Mesenchymal stem cell (in vitro differentiated cells and primary cell): ENCODE measurements around the gene TFR2.

Experiments
- DNase-seq: peaks from one replicate; pipeline ENCODE4 v3.0.0-alpha.2; 2013
- H2AFZ ChIP-seq: one replicate; pipeline ENCODE4 v1.6.1; 2013; ENCODE audit warnings: low read depth, mild to moderate bottlenecking, control low read depth, inconsistent platforms, low read length, moderate library complexity
- H2AK5ac ChIP-seq: 2 replicates; pipeline ENCODE4 v1.6.1; 2013; ENCODE audit warnings: low read length, moderate library complexity, mild to moderate bottlenecking, inconsistent platforms; ENCODE audit not compliant: severe bottlenecking
- H2BK120ac ChIP-seq: one replicate; pipeline ENCODE4 v1.6.1; 2013; ENCODE audit warnings: low read depth, mild to moderate bottlenecking, inconsistent platforms, low read length, moderate library complexity
- H2BK12ac ChIP-seq, 2 experiments: one replicate each; pipeline ENCODE4 v1.6.1; 2013; ENCODE audit warnings: inconsistent platforms in 2 of 2, low read length in 2 of 2, mild to moderate bottlenecking in 2 of 2, moderate library complexity in 2 of 2, control low read depth in 1 of 2
- H2BK15ac ChIP-seq: one replicate; pipeline ENCODE4 v1.6.1; 2013; ENCODE audit warnings: mild to moderate bottlenecking, low read depth, inconsistent platforms; ENCODE audit not compliant: poor library complexity, severe bottlenecking
- H2BK5ac ChIP-seq: 2 replicates; pipeline ENCODE4 v1.6.1; 2013; ENCODE audit warnings: low read depth, mild to moderate bottlenecking, low read length, control low read depth, inconsistent platforms; ENCODE audit not compliant: poor library complexity, severe bottlenecking
- H3K14ac ChIP-seq, 2 experiments: one replicate each; pipeline ENCODE4 v1.6.1; 2013; ENCODE audit warnings: inconsistent platforms in 2 of 2, low read length in 2 of 2, control low read depth in 1 of 2, mild to moderate bottlenecking in 1 of 2, moderate library complexity in 1 of 2
- H3K18ac ChIP-seq, 2 experiments: one replicate each; pipeline ENCODE4 v1.6.1; 2013; ENCODE audit warnings: inconsistent platforms in 2 of 2, low read length in 2 of 2, control low read depth in 1 of 2, low read depth in 1 of 2, mild to moderate bottlenecking in 1 of 2
- H3K23ac ChIP-seq, 2 experiments: one replicate each; pipeline ENCODE4 v1.6.1; 2013; ENCODE audit warnings: inconsistent platforms in 2 of 2, low read length in 2 of 2, mild to moderate bottlenecking in 2 of 2, moderate library complexity in 2 of 2, control low read depth in 1 of 2
- H3K27ac ChIP-seq: 2 replicates; pipeline ENCODE4 v1.5.1; 2013; ENCODE audit warnings: mild to moderate bottlenecking, moderate library complexity, low read length, control low read depth, inconsistent platforms; ENCODE audit not compliant: poor library complexity, severe bottlenecking
- H3K27me3 ChIP-seq, 2 experiments: 2 replicates each; pipeline versions ENCODE4 v1.6.1 to v1.7.0; 2013; ENCODE audit warnings: low read length in 2 of 2, mild to moderate bottlenecking in 2 of 2, moderate library complexity in 2 of 2, control low read depth in 1 of 2, inconsistent platforms in 1 of 2; ENCODE audit not compliant: control insufficient read depth in 1 of 2, insufficient read depth in 1 of 2
- H3K36me3 ChIP-seq, 2 experiments: 2 replicates each; pipeline versions ENCODE4 v1.6.1 to v1.7.0; 2013; ENCODE audit warnings: low read length in 2 of 2, control low read depth in 1 of 2, inconsistent platforms in 1 of 2, low read depth in 1 of 2, mild to moderate bottlenecking in 1 of 2; ENCODE audit not compliant: insufficient read depth in 2 of 2, control insufficient read depth in 1 of 2
- H3K4ac ChIP-seq, 2 experiments: one replicate each; pipeline ENCODE4 v1.6.1; 2013; ENCODE audit warnings: inconsistent platforms in 2 of 2, low read length in 2 of 2, mild to moderate bottlenecking in 2 of 2, moderate library complexity in 2 of 2, control low read depth in 1 of 2, low read depth in 1 of 2
- H3K4me1 ChIP-seq: 2 replicates; pipeline ENCODE4 v1.6.1; 2013; ENCODE audit warnings: low read depth, low read length, control low read depth; ENCODE audit not compliant: control insufficient read depth, insufficient read depth
- H3K4me2 ChIP-seq: 2 replicates; pipeline ENCODE4 v1.6.1; 2013; ENCODE audit warnings: low read length, mild to moderate bottlenecking, inconsistent platforms; ENCODE audit not compliant: poor library complexity, severe bottlenecking
- H3K4me3 ChIP-seq, 2 experiments: 2 replicates each; pipeline versions ENCODE4 v1.5.1 to v1.7.0; 2013; ENCODE audit warnings: low read length in 2 of 2, mild to moderate bottlenecking in 2 of 2, control low read depth in 1 of 2, low read depth in 1 of 2; ENCODE audit not compliant: insufficient read depth in 1 of 2
- H3K79me1 ChIP-seq: replicated peaks from 2 replicates; pipeline ENCODE4 v1.6.1; 2013; ENCODE audit warnings: mild to moderate bottlenecking, control low read depth, low read length, inconsistent platforms; ENCODE audit not compliant: poor library complexity, severe bottlenecking
- H3K9ac ChIP-seq: 2 replicates; pipeline ENCODE4 v1.7.0; 2013; ENCODE audit warnings: mild to moderate bottlenecking, low read length, moderate library complexity
- H3K9me3 ChIP-seq: 2 replicates; pipeline ENCODE4 v1.7.0; 2013; ENCODE audit warnings: mild to moderate bottlenecking, low read length; ENCODE audit not compliant: control insufficient read depth
- H4K8ac ChIP-seq: one replicate; pipeline ENCODE4 v1.6.1; 2013; ENCODE audit warnings: inconsistent platforms, mild to moderate bottlenecking, low read length, moderate library complexity
- H4K91ac ChIP-seq: one replicate; pipeline ENCODE4 v1.6.1; 2013; ENCODE audit warnings: mild to moderate bottlenecking, low read length, inconsistent platforms
- WGBS: methylation state at CpG from one replicate; pipeline ENCODE4 v1.1.7; 2013; ENCODE audit warnings: mixed read lengths; 5-methylcytosine and 5-hydroxymethylcytosine counted together

TFR2 gene

GRCh38 chr7:100654908-100655831, 13.8 kb upstream of the TFR2 start:
- no peak for DNase-seq
- H2AK5ac ChIP-seq: no peak overlapping the region
- no peak overlapping the region for H3K14ac ChIP-seq
- H3K4me2 ChIP-seq: no peak overlapping the region
- no peak overlapping the region for H2BK12ac ChIP-seq
- H3K9ac ChIP-seq: no peak overlapping the region
- no peak overlapping the region for H4K91ac ChIP-seq
- H3K79me1 ChIP-seq: no peaks in the 10 kb centered on the region
- H3K27ac ChIP-seq: no peak overlapping the region
- no peak overlapping the region for H2BK5ac ChIP-seq
- H2BK15ac ChIP-seq: no peak overlapping the region
- H3K27me3 ChIP-seq: peaks cover 47 to 54% of the 10 kb centered on the region in 2 experiments
- H3K18ac ChIP-seq: no peak overlapping the region
- peaks cover 4% of the 10 kb centered on the region for H3K4me1 ChIP-seq
- H2BK120ac ChIP-seq: no peak overlapping the region
- no peak overlapping the region for H2AFZ ChIP-seq
- H4K8ac ChIP-seq: no peak overlapping the region
- H3K36me3 ChIP-seq: no peaks in the 10 kb centered on the region
- no peak overlapping the region for H3K4ac ChIP-seq
- H3K23ac ChIP-seq: no peak overlapping the region
- H3K4me3 ChIP-seq: no peak overlapping the region
- H3K9me3 ChIP-seq: no peaks in the 10 kb centered on the region
- 55% methylated on average over 16 of the region's 25 CpGs for WGBS

- peak overlapping the region in 1 of 2 experiments; percentile 96 for H3K23ac ChIP-seq
- no peaks in the 10 kb centered on the region for H3K36me3 ChIP-seq
- no peaks in the 10 kb centered on the region for H3K9me3 ChIP-seq
- H2AFZ ChIP-seq: no peak overlapping the region
- no peaks in the 10 kb centered on the region for H3K79me1 ChIP-seq
- no peak overlapping the region for H3K18ac ChIP-seq
- no peak overlapping the region for H4K91ac ChIP-seq
- no peak overlapping the region for H4K8ac ChIP-seq
- no peak overlapping the region for H2BK120ac ChIP-seq
- no peak overlapping the region for H2BK12ac ChIP-seq
- DNase-seq: no peak
- no peak overlapping the region for H2BK15ac ChIP-seq
- peak overlapping the region in 1 of 2 experiments; percentile 62 for H3K14ac ChIP-seq
- no peak overlapping the region for H2AK5ac ChIP-seq
- H3K9ac ChIP-seq: no peak overlapping the region
- no peak overlapping the region for H3K4ac ChIP-seq
- H3K4me2 ChIP-seq: no peak overlapping the region
- H2BK5ac ChIP-seq: no peak overlapping the region
- H3K27ac ChIP-seq: no peak overlapping the region
- WGBS: 82% methylated on average over 14 of the region's 15 CpGs
- H3K4me3 ChIP-seq: no peak overlapping the region
- no peaks in the 10 kb centered on the region for H3K4me1 ChIP-seq
- H3K27me3 ChIP-seq: peaks cover 41 to 45% of the 10 kb centered on the region in 2 experiments
Measured at GRCh38 chr7:100649826-100650565, 8.6 kb upstream of the TFR2 start.

GRCh38 chr7:100642534-100642907, 1.2 kb upstream of the TFR2 start:
- Histone ChIP-seq H3K27ac (no peak overlapping the region), H2AK5ac (no peak overlapping the region), H3K9me3 (no peaks in the 10 kb centered on the region), H3K36me3 (no peaks in the 10 kb centered on the region), H3K27me3 (peaks cover 34 to 74% of the 10 kb centered on the region in 2 experiments), H2AFZ (no peak overlapping the region), H3K14ac (no peak overlapping the region), H2BK12ac (no peak overlapping the region), H3K79me1 (no peaks in the 10 kb centered on the region), H3K4me1 (no peaks in the 10 kb centered on the region), H4K8ac (peak overlapping the region; percentile 9), H3K18ac (no peak overlapping the region), H3K9ac (no peak overlapping the region), H3K4me2 (no peak overlapping the region), H2BK120ac (no peak overlapping the region), H3K4ac (no peak overlapping the region), H2BK5ac (no peak overlapping the region), H4K91ac (no peak overlapping the region), H2BK15ac (no peak overlapping the region), H3K23ac (no peak overlapping the region), H3K4me3 (no peak overlapping the region)
- DNase-seq: no peak
- whole genome bisulfite sequencing: 63% methylated on average over 11 of the region's 11 CpGs

- Histone ChIP-seq H3K23ac (no peak overlapping the region), H3K18ac (no peak overlapping the region), H3K4ac (no peak overlapping the region), H3K9ac (no peak overlapping the region), H3K9me3 (no peaks in the 10 kb centered on the region), H2AFZ (no peak overlapping the region), H3K27ac (no peak overlapping the region), H3K36me3 (no peaks in the 10 kb centered on the region), H3K4me1 (no peaks in the 10 kb centered on the region), H2BK12ac (no peak overlapping the region), H3K4me3 (no peak overlapping the region), H3K4me2 (no peak overlapping the region), H2AK5ac (no peak overlapping the region), H2BK15ac (no peak overlapping the region), H4K8ac (no peak overlapping the region), H3K79me1 (no peaks in the 10 kb centered on the region), H3K27me3 (peaks cover 29 to 71% of the 10 kb centered on the region in 2 experiments), H3K14ac (no peak overlapping the region), H2BK120ac (no peak overlapping the region), H4K91ac (no peak overlapping the region), H2BK5ac (no peak overlapping the region)
- DNase-seq: no peak
- WGBS: 85% methylated on average over 10 of the region's 10 CpGs
Measured at GRCh38 chr7:100641860-100642533, 645 bp upstream of the TFR2 start.
